ENCODE data around the gene CDHR3.
A peak's percentile ranks its signal among the peaks of the same experiment; 100 is the strongest.
"Not testable (repeated sequence)": the region's sequence is repeated elsewhere in the genome, so short reads cannot be mapped to it uniquely, and the experiment has no call there.

Gene CDHR3

DNA sequence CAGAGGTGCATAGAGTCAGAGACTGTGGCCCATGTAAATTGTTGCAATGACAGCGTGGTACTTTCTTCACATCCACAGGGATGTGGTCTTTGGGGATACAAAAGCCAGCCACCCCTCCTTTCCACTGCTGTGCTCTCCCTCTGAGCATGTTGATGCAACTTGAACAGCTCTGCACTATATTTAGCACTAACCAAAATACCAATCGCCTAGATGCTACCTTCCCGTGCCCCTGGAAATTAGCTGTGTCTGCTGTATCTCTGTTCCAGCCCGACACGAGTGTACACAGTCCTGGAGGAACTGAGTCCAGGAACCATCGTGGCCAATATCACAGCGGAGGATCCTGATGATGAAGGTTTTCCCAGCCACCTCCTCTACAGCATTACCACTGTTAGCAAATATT is 38.1 kb downstream of the CDHR3 start:
- DNase-seq = no peak

DNA sequence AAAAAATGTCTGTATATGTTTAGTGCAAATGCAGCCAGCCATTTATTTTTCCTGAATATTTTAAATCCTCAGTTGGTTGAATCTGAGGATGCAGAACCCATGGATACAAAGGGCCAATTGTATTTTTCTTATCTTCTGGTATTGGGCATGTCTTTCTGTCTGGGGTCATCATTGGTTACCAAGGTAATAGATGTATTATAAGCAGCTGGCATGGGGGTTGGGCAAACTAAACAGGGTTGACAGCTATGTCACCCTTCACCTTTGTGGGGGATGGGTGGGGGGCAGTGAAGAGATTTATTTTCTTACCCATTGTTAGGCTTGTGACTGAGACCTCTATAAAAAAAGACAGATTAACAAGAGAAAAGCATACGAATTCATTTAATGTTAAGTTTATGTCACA is 38.8 kb downstream of the CDHR3 start:
- no peak for DNase-seq

DNA sequence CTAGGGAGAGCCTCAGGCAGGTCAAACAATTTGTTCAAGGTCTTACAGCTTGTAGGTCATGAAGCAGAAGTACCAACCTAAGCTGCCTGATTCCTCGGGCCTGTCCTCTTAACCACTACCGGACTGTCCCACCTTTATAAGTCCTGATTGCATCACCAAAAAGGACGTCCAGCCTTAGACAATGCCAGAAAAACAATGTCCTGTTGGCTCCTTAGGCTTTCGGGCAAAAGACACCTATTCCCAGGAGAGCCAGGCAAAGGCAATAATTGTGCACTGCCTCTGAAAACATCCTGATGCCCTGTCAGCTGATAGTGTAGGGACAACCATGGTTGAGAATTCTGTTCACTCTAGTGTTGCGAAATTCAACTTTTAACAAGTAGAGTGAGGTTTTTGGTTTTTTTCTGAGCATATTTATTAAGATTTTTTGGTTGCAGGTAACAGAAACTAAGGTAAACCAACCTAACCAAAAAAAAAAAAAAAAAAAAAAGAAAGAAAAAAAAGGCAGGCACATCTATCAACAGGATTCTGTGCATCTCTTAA is 40.5 kb downstream of the CDHR3 start:
- DNase-seq = no peak

DNA sequence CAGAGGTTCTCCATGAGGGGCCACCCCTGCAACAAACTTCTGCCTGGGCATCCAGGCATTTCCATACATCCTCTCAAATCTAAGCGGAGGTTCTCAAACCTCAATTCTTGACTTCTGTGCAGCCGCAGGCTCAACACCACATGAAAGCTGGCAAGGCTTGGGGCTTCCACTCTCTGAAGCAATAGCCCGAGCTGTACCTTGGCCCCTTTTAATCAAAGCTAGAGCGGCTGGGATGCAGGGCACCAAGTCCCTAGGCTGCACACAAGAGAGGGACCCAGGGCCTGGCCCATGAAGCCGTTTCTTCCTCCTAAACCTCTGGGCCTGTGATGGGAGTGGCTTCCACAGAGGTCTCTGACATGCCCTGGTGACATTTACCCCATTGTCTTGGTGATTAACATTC is 43.8 kb downstream of the CDHR3 start:
- DNase-seq = no peak

DNA sequence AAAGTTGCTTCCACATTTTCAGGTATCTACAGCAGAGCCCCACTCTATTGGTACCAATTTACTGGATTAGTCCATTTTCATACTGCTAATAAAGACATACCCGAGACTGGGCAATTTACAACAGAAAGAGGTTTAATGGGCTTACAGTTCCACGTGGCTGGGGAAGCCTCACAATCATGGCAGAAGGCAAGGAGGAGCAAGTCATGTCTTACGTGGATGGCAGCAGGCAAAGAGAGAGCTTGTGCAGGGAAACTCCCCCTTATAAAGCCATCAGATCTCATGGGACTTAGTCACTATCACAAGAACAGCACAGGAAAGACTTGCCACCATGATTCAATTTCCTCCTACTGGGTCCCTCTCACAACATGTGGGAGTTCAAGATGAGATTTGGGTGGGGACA is 44.7 kb downstream of the CDHR3 start:
- not testable (repeated sequence) for DNase-seq

DNA sequence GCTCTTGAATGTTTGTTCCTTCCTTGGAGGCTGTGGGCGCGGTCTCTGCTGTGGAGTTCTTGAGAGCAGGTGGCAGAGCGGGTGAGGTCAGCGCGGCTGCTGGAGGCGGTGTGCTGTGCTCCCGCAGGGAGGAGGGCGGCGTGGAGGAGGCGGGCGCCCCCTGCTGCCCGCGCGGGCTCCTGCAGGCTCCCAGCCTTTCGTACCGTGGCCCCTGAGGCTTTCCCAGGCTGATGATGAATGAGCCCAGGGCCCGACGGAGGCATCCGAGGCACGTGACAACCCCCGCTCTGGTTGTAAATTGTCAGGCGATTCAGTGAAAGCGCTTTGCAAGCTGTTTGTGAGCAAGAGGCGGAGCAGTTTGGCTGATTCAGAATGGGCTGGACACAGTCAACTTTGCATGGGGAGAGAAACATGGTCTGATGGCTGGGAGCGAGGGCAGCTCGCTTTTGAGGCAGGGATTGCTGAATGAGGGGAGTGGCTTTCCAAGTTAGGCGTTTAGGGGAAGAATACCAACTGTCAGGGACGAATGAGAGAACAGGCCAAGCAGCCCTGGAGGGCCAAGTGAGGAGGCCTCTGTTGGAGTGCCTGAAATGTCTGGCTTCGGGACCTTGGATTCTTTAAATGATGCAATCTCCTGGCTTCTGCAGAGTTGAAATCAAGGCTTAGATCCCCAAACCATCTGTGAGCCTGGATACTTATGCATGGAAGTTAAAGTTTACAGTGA is 46.6 kb downstream of the CDHR3 start:
- peak; percentile 68 for DNase-seq

DNA sequence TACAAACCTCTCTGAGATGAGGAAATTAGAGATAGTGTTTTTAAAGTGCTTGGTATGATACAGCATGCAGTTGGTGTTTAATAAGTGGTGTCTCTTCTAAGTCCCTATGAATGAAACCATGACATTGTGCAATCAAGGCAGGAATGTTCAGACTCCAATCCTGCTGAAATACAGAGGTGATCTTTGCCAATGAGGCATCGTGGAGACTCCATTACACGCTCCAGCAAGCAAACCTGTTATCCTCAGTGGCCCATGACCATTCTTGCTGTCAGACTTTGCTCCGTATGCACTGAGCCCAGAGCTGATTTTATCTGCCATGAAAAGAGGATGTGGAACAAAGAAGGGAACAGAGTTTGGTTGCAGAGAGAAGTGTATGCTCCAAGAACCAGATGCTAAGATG is 47.3 kb downstream of the CDHR3 start:
- DNase-seq = no peak

DNA sequence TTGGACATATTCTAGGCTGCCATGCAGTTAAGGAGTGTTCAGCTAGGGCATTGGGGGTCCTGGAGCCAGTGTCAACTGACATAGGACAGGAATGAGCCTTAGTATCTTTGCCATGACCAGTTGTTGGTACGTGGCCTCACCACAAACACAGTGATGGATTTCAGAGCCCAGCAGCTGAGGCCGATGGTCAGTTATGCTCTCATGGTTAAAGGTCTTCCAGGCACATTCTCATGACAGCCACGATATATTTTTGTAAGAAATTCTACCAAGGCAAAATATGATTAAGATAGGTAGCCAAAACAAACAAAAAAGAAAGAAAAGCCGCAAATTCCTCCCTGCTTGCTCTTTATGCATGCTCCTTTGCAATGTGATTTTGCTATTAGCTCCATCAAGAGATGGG is 47.8 kb downstream of the CDHR3 start:
- no peak for DNase-seq

DNA sequence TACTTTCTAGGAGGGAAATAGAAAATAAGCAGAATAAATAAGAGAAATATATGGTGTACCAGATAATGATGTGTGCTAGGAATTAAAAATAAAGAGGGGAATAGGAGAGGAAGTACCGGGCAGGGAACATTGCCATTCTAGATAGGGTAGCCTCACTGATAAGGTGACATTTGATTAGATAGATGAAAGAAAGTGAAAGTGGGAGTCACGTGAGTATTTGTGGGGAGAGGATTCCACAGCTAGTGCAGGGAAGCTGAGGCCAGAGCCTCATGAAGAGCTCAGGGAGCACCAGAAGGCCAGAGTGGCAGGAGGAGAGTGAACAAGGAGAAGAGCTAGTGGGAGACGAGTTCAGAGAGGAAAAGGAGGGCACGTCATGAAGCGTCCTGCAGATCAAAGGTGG is 49.1 kb downstream of the CDHR3 start:
- DNase-seq = no peak

DNA sequence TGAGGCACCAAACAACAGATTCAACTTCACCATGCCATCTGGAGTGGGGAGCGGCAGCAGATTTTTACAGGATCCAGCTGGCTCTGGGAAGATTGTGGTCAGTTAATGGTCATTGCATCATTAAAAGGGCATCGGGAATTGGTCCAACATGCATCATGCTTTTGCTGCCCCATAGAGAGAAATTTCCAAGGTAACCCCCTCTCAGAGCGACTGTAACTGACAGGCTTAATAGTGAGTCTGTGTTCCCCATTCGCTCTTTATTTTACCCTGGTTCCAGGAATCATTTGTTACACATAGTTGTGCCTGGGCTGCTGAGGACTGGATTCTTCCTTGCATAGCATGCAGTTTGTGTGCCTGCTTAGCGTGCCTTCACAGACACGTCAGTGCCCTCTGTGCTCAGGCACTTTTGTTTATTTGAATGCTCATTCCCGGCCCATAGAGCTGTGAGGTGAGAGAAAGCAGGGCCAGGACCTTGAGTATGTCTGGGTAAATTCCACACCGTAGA is 49.9 kb downstream of the CDHR3 start:
- DNase-seq = no peak

DNA sequence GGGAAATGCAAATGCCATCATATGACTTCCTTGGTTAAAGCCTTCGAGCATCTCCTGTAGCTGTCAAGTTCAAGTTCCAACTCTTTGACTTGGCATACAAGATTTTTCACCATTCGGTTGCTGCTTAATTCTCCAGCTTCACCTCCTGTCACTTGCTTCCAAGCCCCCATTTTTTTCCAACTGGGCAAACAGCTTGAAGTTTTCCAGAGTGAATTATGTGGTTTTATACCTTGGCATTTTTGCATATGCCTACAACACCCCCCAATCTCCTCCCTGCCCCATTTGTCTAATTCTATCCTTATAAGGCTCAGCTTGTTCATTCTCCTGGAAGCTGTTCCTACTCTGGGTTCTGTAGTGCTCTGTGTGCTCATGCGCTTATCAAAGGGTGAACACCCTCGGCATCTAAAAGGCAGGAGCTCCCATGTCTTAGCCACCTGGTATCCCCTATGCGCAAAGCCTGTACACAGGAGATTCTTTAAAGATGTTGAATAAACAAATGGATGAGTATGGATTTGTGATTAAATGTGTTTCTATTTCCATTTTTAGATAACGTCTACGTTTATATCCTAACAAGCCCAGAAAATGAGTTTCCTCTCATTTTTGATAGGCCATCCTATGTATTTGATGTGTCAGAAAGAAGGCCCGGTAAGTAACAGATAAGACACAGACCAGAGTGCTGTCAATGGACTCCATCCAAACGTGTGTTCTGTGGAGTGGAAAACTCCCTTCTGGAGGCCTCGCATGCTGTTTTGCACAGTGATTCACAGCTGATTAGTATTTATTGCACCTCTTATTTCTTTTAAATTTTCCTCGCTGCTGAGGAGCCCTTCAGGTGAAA is 52.5 kb downstream of the CDHR3 start:
- no peak for DNase-seq

DNA sequence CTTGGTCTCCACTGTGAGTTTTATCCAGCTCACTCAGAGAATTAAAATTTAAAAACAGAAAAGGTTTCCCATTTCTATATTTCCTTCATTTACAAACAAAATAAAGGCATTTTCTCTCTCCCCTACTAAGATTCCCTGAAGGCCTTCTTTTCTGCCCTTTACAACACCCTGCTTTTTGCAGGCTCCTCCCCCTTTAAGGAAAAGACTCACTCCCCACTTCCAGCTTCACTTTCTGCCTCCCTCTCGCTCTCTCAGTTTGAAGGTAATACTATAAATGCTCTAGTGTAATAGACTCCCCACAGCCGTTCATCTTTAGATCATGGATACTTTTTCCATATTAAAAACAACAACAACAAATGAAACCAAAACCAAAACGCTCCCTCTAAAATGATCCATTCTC is 53.3 kb downstream of the CDHR3 start:
- no peak for DNase-seq

DNA sequence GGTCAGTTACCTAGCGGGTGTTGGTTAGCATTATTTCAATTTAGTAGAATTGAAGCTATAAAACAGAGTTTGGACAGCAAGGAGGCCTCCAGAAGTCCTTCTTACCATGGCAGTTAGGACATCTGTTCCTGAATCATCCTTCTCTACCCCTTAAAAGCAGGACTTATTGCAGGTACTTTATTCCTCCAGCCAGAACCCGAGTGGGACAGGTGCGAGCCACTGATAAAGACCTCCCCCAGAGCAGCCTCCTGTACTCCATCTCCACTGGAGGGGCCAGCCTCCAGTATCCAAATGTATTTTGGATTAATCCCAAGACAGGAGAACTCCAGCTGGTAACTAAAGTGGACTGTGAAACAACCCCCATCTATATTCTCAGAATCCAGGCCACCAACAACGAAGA is 54.6 kb downstream of the CDHR3 start:
- no peak for DNase-seq

DNA sequence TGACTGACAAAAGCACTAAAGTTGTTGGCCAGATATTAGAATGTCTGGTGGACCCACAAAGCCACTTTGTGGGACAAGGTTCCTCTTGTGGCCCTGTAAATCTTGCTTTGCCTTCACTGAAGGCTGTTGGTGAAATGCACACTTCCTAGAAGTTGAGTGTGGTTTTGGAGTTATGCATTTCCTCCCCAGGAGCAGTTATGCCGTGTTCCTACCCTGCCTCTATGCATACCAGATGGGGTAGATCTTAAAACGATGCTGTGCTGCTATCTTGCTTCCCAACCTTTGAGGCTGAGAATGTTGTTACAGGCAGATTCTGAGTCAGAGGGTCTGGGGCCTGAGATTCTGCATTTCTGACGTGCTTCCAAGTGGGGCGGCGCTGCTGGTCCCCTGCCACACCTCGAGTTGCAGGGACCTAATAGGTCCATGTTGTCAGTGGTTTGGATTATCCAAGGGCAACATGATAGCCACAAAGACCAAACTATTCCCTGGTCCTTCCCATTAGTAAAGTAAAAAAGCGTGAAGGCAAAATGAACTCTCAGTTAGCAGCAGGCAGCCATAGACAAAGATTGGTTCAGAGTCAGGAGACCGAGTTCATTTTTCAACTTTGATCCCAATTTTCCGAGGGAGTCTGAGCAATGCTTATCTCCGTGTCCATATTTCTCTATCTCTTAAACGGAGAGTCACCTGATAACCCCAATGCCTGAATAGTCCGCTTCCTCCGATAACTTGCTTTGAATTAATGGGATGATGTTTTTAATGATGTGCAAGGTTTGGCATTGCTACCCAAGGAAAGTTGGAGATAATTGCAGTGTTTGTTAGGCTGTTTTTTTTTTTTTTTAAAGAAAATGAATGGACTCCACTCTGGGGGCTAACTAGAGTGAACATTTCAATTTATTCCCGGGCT is 55.8 kb downstream of the CDHR3 start:
- no peak for DNase-seq

DNA sequence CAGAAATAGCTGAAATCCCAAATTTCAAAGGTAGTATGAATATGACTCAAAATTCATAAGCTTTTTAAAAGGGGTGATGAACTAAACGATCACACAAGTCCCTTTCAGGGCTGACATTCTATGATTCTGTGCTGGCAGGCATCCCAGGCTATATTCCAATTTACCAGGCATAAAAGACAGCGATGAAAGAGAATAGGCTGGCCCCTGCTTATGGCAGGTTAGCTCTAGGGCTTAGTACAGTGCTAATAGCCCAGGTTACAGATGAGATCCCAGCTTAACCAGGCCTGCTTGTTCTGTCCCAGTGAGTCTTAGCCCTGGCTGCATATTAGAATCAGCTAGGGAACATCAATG is 56.4 kb downstream of the CDHR3 start:
- no peak for DNase-seq

DNA sequence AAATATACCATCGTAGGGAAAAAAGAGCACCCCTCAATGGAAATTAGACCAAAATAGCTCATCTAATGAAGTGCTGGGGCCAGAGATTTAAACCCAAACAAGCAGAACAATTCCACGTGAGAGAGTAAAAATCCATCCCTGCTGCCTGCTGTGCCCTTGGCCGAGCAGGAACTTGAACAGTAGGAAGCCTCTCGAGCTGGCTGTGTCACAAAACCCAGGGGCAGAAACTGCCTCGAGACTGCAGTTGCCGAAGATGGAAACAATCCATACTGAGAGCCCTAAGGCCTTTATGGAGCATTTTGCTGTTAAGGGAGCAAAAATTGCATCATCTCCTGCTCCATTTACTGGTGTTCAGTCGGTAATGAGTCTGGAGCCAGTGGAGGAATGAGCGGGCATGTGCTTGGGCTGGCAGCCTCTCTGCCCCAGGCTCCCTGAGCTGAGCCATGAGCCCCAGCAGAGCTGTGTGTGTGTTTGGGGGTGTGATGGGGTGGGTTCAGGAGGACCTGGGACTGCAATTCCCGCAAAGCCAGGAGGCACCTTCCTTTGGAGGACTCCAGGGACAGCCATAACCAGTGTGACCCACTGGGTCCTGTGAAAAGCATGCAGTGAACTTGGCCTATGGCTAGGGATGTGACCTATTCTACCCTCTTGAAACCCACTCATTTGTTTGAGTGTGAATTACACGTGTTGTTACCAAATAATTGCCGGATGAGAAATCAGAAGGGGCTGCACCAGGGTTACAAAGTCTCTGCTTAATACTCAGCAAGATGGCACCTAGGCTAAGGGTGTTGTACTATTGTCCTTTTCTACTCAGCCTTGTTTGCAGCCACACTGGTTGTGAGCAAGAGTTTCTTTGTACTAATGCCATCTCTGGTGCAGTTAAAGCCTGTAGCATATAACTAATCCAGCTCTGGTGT is 58.3 kb downstream of the CDHR3 start:
- no peak for DNase-seq

DNA sequence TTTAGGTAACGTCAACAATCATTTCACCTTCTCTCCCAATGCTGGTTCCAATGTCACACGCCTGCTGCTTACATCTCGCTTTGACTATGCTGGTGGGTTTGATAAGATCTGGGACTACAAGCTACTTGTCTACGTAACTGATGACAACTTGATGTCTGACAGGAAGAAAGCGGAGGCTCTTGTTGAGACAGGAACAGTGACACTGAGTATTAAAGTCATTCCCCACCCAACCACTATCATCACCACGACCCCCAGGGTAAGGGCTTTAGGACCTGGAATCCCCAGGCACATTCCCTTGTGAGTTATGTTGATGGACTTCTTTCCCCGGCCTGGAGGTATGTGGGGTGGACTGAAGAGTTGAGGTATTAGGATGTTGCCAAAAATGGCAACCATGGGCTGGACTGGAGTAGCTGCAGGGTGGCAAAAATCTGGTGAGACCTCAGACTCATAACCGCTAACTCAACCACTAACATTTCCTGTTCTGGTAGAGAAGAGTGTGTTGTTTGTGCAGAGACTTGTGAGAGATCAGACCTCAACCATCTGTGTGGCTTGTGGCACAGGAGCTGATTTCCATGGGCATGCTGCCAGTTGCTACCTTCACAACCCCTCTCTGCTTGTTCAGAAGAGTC is 59.2 kb downstream of the CDHR3 start:
- DNase-seq = peak; percentile 25

DNA sequence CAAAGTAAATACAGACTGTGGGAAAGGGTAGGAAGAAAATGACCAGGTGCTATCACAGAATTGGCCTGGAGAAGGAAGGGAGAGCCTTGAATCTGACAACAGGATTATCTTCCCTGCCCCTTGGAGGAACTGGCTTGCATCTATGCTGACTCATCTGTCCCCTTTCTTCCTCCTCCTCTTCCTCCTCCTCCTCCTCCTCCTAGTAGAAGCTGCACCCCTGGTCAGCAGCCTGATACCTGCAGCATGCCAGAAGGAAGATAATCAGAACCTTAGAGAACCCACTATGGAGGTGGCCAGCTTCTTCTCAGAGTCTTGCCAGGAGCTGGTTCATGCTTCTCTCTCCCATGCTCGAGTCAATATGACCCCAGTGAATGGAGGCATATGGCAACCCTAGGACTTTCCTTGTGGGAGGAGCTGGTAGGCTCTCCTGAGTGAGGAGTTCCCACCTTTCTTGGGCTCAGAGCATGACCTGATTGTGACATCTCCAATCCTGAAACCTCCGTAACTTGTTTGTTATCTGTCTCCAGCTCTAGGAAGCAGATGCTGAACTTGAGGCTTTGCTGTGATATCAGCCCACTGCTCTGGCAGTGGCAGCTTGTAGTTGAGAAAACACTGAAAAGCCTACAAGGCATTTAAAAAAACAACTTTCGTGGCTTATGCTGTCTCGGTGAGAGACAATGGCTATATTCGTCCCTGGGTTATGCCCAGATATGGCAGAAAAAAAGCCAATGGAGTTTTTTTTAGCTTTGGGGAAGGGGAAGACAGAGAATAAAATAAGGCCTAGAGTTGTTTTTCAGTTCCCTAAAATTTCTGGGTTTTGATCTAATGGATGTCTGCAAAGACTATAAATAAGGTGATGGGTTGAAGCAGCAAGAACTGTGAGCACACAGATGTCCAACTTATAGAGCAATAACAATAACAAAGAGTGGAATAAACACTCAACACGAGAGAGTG is 60.6 kb downstream of the CDHR3 start:
- DNase-seq = no peak

DNA sequence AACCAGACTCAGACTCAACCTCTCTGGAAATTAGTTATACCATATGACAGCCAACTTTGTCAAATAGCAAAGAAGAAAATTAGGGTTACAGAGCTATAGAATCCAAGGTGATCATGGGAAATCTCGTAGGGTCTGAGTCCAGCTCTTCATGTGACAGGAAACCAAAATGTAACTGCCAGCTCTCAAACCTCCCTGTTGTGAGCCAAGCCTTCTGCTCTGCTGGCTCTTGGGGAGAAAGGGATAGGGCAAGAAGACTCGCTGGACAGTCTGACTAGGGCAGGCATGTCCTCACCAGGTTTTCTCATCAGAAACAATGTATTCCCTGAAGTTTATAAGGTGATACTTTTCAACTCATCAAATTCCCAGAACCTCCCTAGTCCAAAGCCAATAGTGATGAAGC is 63.0 kb downstream of the CDHR3 start:
- no peak for DNase-seq

DNA sequence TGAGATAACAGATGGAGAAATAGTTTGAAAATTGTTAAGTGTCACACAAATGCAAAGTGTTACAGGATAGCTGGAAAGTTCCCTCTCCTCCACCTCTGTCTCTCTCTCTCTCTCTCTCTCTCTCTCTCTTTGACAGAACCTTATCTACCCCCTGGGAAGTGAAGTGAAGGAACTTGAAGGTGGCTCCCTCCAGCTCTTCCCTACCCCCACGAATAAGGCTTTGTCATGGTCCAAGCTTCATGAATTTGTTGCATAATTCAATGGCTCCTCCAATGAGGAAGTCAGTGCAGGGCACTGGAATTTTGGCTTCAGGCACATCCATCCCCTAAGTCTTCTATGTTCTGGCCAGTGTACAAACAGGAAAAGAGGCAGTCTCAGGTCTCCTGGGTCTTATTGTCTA is 66.4 kb downstream of the CDHR3 start:
- DNase-seq = no peak

All from activated T-cell treated with anti-CD3 and anti-CD28 coated beads for 4 hours (primary cell).